Measurements from ENCODE around the gene COL23A1.

Gene COL23A1

DNA sequence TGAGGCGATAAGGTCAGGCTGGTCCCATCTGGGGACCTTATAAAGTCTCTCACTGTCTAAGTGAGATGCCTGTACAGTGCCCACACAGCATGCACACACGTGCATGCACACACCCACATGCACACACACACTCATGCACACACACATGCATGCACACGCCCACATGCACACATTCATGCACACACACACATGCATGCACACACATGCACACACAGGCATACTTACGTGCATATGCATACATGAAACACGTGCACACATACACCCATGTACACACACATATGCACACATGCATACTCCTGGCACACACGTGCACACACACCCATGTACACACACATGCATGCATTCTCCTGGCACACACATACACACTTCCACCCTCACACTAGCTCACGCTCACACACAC is 12.2 kb downstream of the COL23A1 start:
- Mint-ChIP-seq H3K27me3 (ENCODE audit: low read depth) (peaks cover 33% of the 10 kb centered on the region), H3K4me1 (peaks cover 10% of the 10 kb centered on the region), H3K9me3 (peaks cover 5% of the 10 kb centered on the region), H3K4me3 (peak overlapping the region; percentile 20 to 62 (median 40)), H3K36me3 (ENCODE audit: low read depth) (peaks cover 16% of the 10 kb centered on the region), H3K27ac (peak overlapping the region in 2 of 3 experiments; percentile 17 to 58)
- TF ChIP-seq, protein P1, sequence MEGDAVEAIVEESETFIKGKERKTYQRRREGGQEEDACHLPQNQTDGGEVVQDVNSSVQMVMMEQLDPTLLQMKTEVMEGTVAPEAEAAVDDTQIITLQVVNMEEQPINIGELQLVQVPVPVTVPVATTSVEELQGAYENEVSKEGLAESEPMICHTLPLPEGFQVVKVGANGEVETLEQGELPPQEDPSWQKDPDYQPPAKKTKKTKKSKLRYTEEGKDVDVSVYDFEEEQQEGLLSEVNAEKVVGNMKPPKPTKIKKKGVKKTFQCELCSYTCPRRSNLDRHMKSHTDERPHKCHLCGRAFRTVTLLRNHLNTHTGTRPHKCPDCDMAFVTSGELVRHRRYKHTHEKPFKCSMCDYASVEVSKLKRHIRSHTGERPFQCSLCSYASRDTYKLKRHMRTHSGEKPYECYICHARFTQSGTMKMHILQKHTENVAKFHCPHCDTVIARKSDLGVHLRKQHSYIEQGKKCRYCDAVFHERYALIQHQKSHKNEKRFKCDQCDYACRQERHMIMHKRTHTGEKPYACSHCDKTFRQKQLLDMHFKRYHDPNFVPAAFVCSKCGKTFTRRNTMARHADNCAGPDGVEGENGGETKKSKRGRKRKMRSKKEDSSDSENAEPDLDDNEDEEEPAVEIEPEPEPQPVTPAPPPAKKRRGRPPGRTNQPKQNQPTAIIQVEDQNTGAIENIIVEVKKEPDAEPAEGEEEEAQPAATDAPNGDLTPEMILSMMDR (IDR thresholded peaks at IDR 0.05; ENCODE audit: unreplicated experiment in 3 of 3) = no peak

DNA sequence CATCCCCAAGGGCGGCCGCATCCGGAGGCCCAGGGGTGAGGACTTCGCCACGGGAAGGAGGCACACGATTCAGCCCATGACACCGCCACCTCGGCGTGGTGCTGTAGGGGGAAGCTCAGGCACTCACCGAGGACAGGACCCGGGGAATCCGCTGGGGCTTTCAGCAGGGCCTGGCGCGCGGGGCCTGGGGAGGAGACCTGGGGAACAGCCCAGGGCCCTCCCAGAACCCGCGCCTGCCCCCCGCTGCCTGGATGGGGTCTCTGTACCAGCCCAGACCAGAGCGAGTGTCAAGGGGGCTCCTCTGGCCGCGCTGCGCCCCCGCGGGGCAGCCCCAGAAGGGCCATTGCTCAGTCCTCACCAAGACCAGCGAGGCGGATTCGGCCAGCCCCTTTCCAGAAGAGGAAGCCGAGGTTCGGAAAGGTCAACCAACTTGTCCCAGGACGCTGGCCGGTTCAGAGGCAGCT is 12.8 kb downstream of the COL23A1 start:
- H3K27me3 Mint-ChIP-seq (ENCODE audit: low read depth) = peaks cover 33% of the 10 kb centered on the region
- peak overlapping the region in 2 of 3 experiments; percentile 64 to 83 for H3K27ac Mint-ChIP-seq
- peaks cover 10% of the 10 kb centered on the region for H3K4me1 Mint-ChIP-seq
- TF ChIP-seq, protein P1 (IDR thresholded peaks at IDR 0.05; ENCODE audit: unreplicated experiment in 3 of 3) = no peak
- H3K9me3 Mint-ChIP-seq = peaks cover 10% of the 10 kb centered on the region
- H3K36me3 Mint-ChIP-seq (ENCODE audit: low read depth) = peaks cover 21% of the 10 kb centered on the region
- peak overlapping the region; percentile 81 to 83 (median 82) for H3K4me3 Mint-ChIP-seq

DNA sequence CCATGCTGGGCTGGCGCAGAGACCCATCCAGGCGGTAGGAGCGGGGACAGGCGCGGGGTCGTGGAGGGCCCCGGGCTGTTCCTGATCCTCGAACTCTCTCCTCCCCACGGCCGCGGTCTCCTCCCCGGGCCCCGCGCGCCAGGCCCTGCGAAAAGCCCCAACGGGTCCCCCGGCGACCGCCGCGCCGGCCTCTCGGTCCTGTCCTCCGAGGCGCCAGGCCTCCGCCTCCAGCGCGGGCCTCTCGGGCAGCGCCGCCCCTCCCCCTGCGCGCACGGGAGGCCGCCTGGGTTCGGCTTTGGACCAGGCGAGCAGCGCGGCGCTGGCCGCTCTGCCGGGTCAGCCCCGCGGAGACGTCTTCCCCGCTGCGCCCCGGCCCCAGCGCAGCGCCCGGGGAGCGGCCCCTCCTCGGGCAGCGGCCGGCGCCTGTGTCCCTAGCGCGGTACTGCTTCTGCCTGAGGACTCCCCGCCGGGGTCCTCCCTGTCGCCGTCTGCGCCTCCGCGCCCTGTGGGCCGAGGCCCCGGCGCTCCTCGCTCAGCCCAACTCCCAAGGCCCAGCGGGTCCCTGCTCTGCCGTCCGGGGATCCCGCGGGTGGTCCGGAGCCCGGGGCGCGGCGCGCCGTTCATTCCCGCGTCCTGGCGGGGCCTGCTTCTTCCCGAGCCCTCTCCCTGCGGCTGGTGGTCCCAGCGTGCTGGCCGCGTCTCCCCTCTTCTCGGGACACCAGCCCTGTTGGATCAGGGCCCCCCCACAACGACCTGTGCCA is 13.4 kb downstream of the COL23A1 start:
- peaks cover 33% of the 10 kb centered on the region for H3K27me3 Mint-ChIP-seq (ENCODE audit: low read depth)
- peak overlapping the region; percentile 81 to 83 (median 82) for H3K4me3 Mint-ChIP-seq
- peaks cover 8% of the 10 kb centered on the region for H3K4me1 Mint-ChIP-seq
- H3K27ac Mint-ChIP-seq = peak overlapping the region in 2 of 3 experiments; percentile 64 to 83
- peaks cover 15% of the 10 kb centered on the region for H3K9me3 Mint-ChIP-seq
- TF ChIP-seq, protein P1 (IDR thresholded peaks at IDR 0.05; ENCODE audit: unreplicated experiment in 3 of 3) = no peak
- H3K36me3 Mint-ChIP-seq (ENCODE audit: low read depth) = peaks cover 27% of the 10 kb centered on the region

DNA sequence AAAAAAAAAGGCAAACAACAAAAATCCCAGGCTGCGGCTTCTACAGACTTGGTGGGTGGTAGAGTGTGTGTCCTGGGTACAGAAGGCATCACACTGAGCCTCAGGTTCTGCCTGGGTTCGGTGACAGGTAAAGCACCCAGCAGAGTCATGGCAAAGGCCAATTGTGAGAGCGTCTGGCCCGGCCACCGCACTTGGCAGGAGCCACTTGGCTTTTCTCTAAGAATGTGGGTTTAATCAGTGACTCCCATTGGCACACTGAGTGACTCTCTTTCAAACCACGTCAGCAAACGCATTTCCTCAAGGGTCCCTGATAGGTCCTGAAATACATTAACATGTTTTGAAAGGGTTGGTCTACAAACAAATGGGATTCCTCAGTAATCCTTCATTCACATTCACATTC is 17.0 kb downstream of the COL23A1 start:
- Mint-ChIP-seq H3K36me3 (ENCODE audit: low read depth) (peaks cover 33% of the 10 kb centered on the region), H3K4me1 (peaks cover 4% of the 10 kb centered on the region), H3K9me3 (peaks cover 27% of the 10 kb centered on the region), H3K27me3 (ENCODE audit: low read depth) (peaks cover 20% of the 10 kb centered on the region), H3K4me3 (no peak overlapping the region), H3K27ac (no peak overlapping the region)
- TF ChIP-seq, protein P1 (IDR thresholded peaks at IDR 0.05; ENCODE audit: unreplicated experiment in 3 of 3) = no peak

DNA sequence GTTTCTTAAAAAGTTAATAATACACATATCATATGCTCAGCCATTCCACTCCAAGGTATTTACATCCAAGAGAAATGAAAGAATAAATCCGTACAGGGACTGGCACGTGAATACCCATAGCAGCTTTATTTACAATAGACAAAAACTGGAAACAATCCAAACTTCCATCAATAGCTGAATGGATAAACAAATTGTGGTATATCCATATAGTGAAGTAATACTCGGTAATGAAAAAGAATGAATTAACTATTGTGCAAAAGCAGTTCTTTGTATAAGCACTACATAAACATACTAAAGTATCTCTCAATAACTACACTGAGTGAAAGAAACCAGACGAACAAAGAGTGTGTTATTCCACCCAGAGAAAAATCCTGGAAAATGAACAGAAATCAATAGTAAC is 17.6 kb downstream of the COL23A1 start:
- TF ChIP-seq, protein P1 (IDR thresholded peaks at IDR 0.05; ENCODE audit: unreplicated experiment in 3 of 3) = no peak
- Mint-ChIP-seq H3K27ac (no peak overlapping the region), H3K27me3 (ENCODE audit: low read depth) (peaks cover 16% of the 10 kb centered on the region), H3K36me3 (ENCODE audit: low read depth) (peaks cover 33% of the 10 kb centered on the region), H3K4me3 (no peak overlapping the region), H3K4me1 (peaks cover 4% of the 10 kb centered on the region), H3K9me3 (peaks cover 27% of the 10 kb centered on the region)

DNA sequence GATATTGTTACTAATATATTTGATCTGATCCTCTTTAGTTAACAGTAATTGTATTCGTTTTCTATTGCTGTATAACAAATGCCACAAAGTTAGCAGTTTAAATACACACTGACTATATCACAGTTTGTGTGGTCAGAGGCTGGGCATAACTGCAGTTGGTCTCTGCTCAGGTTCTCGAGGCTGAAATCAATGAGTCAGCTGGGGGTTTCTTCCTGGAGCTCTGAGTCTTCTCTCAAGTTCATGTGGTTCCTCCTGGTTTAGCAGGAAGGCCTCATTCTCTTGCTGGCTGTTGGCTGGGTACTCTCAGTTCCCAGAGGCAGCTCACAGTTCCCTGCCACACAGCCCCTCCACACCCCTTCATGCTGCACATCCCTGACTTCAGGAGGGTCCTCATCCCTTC is 20.7 kb downstream of the COL23A1 start:
- H3K36me3 Mint-ChIP-seq (ENCODE audit: low read depth) = peaks cover 28% of the 10 kb centered on the region
- H3K27me3 Mint-ChIP-seq (ENCODE audit: low read depth) = peaks cover 6% of the 10 kb centered on the region
- H3K9me3 Mint-ChIP-seq = peaks cover 25% of the 10 kb centered on the region
- TF ChIP-seq, protein P1 (IDR thresholded peaks at IDR 0.05; ENCODE audit: unreplicated experiment in 3 of 3) = no peak
- no peak overlapping the region for H3K27ac Mint-ChIP-seq
- H3K4me1 Mint-ChIP-seq = peaks cover 11% of the 10 kb centered on the region
- no peak overlapping the region for H3K4me3 Mint-ChIP-seq

Data from nephron (organoid).